Mammary epithelial cell (primary cell): ENCODE measurements around the gene FNDC11.

Experiments used
- CTCF ChIP-seq, 2 donors: IDR thresholded peaks in 1 of 2; conservative IDR thresholded peaks in 1 of 2; 2 replicates each; pipeline ENCODE4 v1.5.1; 2011 to 2012; ENCODE audit warnings: inconsistent platforms in 2 of 2, low read length in 2 of 2, mild to moderate bottlenecking in 2 of 2, control low read depth in 1 of 2, low read depth in 1 of 2; ENCODE audit not compliant: insufficient read depth in 1 of 2; ENCODE audit errors: extremely low read depth in 1 of 2
- EZH2 ChIP-seq: IDR thresholded peaks from 2 replicates; pipeline ENCODE4 v1.6.1; 2012; ENCODE audit warnings: low read length, inconsistent platforms, borderline replicate concordance

- TF ChIP-seq CTCF (conservative IDR thresholded peaks at IDR 0.05 in 1 of 2, IDR thresholded peaks at IDR 0.05 in 1 of 2; ENCODE audit: extremely low read depth in 1 of 2, insufficient read depth in 1 of 2, low read depth in 1 of 2, low read length in 2 of 2) (no peak), EZH2 (no peak)
Observed at GRCh38 chr20:63579017-63579694, 25.2 kb downstream of the FNDC11 start.
